Stimulated activated CD4-positive, alpha-beta T cell treated with anti-CD3 and anti-CD28 coated beads, Interleukin-1b, Interleukin-23, amount 100 ng/mL, for 24 hours (primary cell): Measurements from ENCODE around the gene NUTF2.

Experiments used
- DNase-seq, 4 experiments: peaks; one replicate each; pipeline ENCODE4 v3.0.0-alpha.2; 2020; ENCODE audit warnings: low read depth in 4 of 4, low spot score in 1 of 4

The NUTF2 gene

GRCh38 chr16:67917140-67917851, 70.6 kb downstream of the NUTF2 start:
- DNase-seq = no peak

- peak in 1 of 4 experiments; percentile 48 for DNase-seq
These were observed 71.1 kb downstream of the NUTF2 start for GRCh38 chr16:67917852-67918236.

- no peak for DNase-seq
These were observed 73.0 kb downstream of the NUTF2 start for GRCh38 chr16:67919622-67920221.
